GM12892 (cell line): ENCODE measurements around the gene AKR1C3.

Experiments
- POLR2A ChIP-seq: IDR thresholded peaks from 2 replicates; pipeline ENCODE4 v1.6.1; 2011; ENCODE audit warnings: low read depth, low read length, control low read depth
- POLR2AphosphoS5 ChIP-seq: IDR thresholded peaks from 2 replicates; pipeline ENCODE4 v1.6.1; 2011; ENCODE audit warnings: low read depth, low read length, control low read depth

DNA sequence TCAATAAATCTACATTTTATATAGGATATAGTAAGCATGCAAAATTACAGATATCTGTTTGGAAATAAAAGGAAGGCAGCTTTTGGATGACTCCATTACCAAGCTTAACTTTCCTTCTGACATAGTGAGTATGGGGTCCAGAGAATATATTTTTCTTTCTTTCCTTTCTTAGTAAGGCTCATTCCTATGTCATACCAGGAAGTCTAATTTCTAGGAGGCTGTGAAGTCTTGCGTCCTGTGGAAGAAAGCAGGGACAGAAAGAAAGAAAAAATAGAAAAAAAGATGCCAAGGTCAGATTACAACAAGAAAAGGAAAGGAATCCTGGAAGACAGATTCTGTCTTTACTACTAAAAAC, 54.4 kb downstream of the AKR1C3 start:
- TF ChIP-seq POLR2A (no peak), POLR2AphosphoS5 (no peak)
